ENCODE results near the gene CDC42BPB.

The CDC42BPB gene

DNA sequence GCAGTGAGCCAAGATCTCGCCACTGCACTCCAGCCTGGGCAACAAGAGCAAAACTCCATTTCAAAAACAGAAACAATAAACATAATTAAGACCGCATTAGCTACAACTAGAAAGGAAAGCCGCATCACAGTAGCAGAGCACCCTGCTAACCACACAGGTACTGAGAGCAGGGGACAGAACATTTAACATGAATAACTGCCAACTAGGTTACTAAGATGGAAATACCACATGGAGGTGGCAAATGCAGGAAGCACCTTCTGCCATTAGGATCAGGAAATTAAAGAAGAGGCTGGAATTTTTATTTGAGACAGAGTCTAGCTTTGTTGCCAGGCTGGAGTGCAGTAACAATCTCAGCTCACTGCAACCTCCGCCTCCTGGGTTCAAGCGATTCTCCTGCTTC, 41.9 kb downstream of the CDC42BPB start:
- H3K4me1 ChIP-seq: peaks cover 5% of the 10 kb centered on the region

GRCh38 chr14:103014466-103015228, 42.7 kb downstream of the CDC42BPB start:
- no peak overlapping the region for H3K9ac ChIP-seq
- no peaks in the 10 kb centered on the region for H3K9me3 ChIP-seq (ENCODE audit: control insufficient read depth, low read length)
- peaks cover 65% of the 10 kb centered on the region for H3K79me2 ChIP-seq
- H3K27ac ChIP-seq: no peak overlapping the region
- TF ChIP-seq, protein P1, sequence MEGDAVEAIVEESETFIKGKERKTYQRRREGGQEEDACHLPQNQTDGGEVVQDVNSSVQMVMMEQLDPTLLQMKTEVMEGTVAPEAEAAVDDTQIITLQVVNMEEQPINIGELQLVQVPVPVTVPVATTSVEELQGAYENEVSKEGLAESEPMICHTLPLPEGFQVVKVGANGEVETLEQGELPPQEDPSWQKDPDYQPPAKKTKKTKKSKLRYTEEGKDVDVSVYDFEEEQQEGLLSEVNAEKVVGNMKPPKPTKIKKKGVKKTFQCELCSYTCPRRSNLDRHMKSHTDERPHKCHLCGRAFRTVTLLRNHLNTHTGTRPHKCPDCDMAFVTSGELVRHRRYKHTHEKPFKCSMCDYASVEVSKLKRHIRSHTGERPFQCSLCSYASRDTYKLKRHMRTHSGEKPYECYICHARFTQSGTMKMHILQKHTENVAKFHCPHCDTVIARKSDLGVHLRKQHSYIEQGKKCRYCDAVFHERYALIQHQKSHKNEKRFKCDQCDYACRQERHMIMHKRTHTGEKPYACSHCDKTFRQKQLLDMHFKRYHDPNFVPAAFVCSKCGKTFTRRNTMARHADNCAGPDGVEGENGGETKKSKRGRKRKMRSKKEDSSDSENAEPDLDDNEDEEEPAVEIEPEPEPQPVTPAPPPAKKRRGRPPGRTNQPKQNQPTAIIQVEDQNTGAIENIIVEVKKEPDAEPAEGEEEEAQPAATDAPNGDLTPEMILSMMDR (IDR thresholded peaks at IDR 0.05): no peak
- H2AFZ ChIP-seq: no peak overlapping the region
- no peaks in the 10 kb centered on the region for H3K27me3 ChIP-seq (ENCODE audit: control insufficient read depth, insufficient read depth, low read length)
- H3K36me3 ChIP-seq (ENCODE audit: control insufficient read depth, insufficient read depth, low read length): no peaks in the 10 kb centered on the region
- H3K4me1 ChIP-seq: peaks cover 5% of the 10 kb centered on the region
- H3K4me3 ChIP-seq (ENCODE audit: low read depth, low read length): no peak overlapping the region
- no peak overlapping the region for H3K4me2 ChIP-seq (ENCODE audit: low read length)

More for the DNA sequence above, 41.9 kb downstream of the CDC42BPB start:
- Histone ChIP-seq H3K4me3 (ENCODE audit: low read depth, low read length) (no peak overlapping the region), H3K9ac (no peak overlapping the region), H3K4me2 (ENCODE audit: low read length) (no peak overlapping the region), H3K79me2 (peaks cover 70% of the 10 kb centered on the region), H3K27me3 (ENCODE audit: control insufficient read depth, insufficient read depth, low read length) (no peaks in the 10 kb centered on the region), H3K27ac (no peak overlapping the region), H3K36me3 (ENCODE audit: control insufficient read depth, insufficient read depth, low read length) (no peaks in the 10 kb centered on the region), H2AFZ (no peak overlapping the region), H3K9me3 (ENCODE audit: control insufficient read depth, low read length) (no peaks in the 10 kb centered on the region)
- TF ChIP-seq, protein P1 (IDR thresholded peaks at IDR 0.05): no peak

DNA sequence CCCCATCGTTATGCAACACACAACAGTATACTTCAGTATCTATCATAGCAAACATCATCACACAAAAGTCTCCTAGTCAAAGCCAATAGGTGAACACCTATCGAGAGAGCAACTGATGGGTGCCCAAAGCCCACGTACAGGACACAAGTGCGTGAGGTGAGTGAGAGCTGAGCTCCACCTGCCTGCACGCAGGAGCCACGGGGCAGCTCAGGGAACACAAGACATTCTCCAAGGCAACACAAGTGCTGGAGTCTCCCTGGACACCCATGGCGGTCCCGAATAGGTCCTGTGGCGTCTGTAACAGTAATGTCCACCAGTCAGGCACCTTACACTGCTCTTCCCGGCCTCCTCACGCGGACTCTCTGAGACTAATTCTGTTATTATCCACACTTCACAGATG, 44.3 kb downstream of the CDC42BPB start:
- Histone ChIP-seq H3K9ac (no peak overlapping the region), H3K27me3 (ENCODE audit: control insufficient read depth, insufficient read depth, low read length) (no peaks in the 10 kb centered on the region), H3K27ac (no peak overlapping the region), H3K4me2 (ENCODE audit: low read length) (no peak overlapping the region), H3K4me1 (peaks cover 5% of the 10 kb centered on the region), H3K79me2 (peaks cover 64% of the 10 kb centered on the region), H2AFZ (no peak overlapping the region), H3K36me3 (ENCODE audit: control insufficient read depth, insufficient read depth, low read length) (no peaks in the 10 kb centered on the region), H3K4me3 (ENCODE audit: low read depth, low read length) (no peak overlapping the region), H3K9me3 (ENCODE audit: control insufficient read depth, low read length) (no peaks in the 10 kb centered on the region)
- TF ChIP-seq, protein P1 (IDR thresholded peaks at IDR 0.05): no peak

DNA sequence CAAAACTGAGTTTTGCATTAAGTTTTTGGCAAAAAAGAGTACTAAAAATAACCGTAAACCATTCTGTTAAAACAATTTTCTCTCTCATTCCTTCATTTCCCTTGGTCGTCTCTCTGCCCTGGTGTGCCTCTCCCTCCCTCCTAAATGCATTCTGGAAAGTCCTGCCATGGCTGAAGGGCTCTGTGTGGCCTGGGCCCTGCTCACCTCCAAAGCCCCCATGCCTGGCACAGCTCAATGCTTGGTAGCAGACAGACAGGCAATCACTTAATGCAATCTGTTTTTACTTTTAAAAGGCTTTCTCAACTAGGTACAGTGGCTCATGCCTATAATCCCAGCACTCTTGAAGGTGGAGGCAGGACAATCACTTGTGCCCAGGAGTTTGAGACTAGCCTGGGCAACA, 47.8 kb downstream of the CDC42BPB start:
- Histone ChIP-seq H3K36me3 (ENCODE audit: control insufficient read depth, insufficient read depth, low read length) (no peaks in the 10 kb centered on the region), H3K79me2 (peaks cover 57% of the 10 kb centered on the region), H3K27ac (no peak overlapping the region), H3K9me3 (ENCODE audit: control insufficient read depth, low read length) (no peaks in the 10 kb centered on the region), H3K4me3 (ENCODE audit: low read depth, low read length) (no peak overlapping the region), H3K4me1 (no peaks in the 10 kb centered on the region), H3K27me3 (ENCODE audit: control insufficient read depth, insufficient read depth, low read length) (no peaks in the 10 kb centered on the region), H3K9ac (no peak overlapping the region), H2AFZ (no peak overlapping the region), H3K4me2 (ENCODE audit: low read length) (no peak overlapping the region)
- TF ChIP-seq, protein P1 (IDR thresholded peaks at IDR 0.05): no peak

Measured in parathyroid adenoma (tissue), 2 donors.